OCI-LY7 (cell line): ENCODE data around the gene ATP9A.

Experiments used
- EZH2phosphoT487 ChIP-seq: fragments of 200-600 bp; sonication (generic); IDR thresholded peaks from 2 replicates; pipeline ENCODE4 v1.6.1; 2018; ENCODE audit warnings: low read depth, borderline replicate concordance, mild to moderate bottlenecking, mixed run types, antibody characterized with exemption, low read length, moderate library complexity, mixed read lengths
- TF ChIP-seq, protein P1 (sequence below): fragments of 200-600 bp; sonication (generic); conservative IDR thresholded peaks from 2 replicates; pipeline ENCODE4 v1.5.1; 2014; ENCODE audit warnings: mild to moderate bottlenecking, antibody characterized with exemption, low read length, moderate library complexity, mixed read lengths

GRCh38 chr20:51634257-51634656 is 133.9 kb downstream of the ATP9A start:
- TF ChIP-seq, protein P1, sequence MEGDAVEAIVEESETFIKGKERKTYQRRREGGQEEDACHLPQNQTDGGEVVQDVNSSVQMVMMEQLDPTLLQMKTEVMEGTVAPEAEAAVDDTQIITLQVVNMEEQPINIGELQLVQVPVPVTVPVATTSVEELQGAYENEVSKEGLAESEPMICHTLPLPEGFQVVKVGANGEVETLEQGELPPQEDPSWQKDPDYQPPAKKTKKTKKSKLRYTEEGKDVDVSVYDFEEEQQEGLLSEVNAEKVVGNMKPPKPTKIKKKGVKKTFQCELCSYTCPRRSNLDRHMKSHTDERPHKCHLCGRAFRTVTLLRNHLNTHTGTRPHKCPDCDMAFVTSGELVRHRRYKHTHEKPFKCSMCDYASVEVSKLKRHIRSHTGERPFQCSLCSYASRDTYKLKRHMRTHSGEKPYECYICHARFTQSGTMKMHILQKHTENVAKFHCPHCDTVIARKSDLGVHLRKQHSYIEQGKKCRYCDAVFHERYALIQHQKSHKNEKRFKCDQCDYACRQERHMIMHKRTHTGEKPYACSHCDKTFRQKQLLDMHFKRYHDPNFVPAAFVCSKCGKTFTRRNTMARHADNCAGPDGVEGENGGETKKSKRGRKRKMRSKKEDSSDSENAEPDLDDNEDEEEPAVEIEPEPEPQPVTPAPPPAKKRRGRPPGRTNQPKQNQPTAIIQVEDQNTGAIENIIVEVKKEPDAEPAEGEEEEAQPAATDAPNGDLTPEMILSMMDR, result no peak
- TF ChIP-seq EZH2phosphoT487, result no peak
